HepG2 (cell line): ENCODE measurements around the gene UBE2E1. TPM values are rescaled to one million over a fixed set of nuclear protein-coding genes. Genes with fewer than 3 reads are reported as not detected.

Experiments used
- HNRNPK ChIP-seq: fragments of 200-400 bp; formaldehyde crosslinking; IDR thresholded peaks from 2 replicates; pipeline ENCODE4 v1.6.1; 2018; ENCODE audit warnings: low read length, low read depth, moderate library complexity, mild to moderate bottlenecking; ENCODE audit not compliant: poor library complexity, severe bottlenecking
- LCORL ChIP-seq, 2 experiments: fragments of 450-650 bp in 1 of 2; sonication (generic) in 1 of 2; formaldehyde crosslinking in 1 of 2; IDR thresholded peaks; 2 replicates each; pipeline versions ENCODE4 v1.5.0 to v1.6.1; 2017 to 2020; ENCODE audit warnings: antibody characterized with exemption in 1 of 2, missing genetic modification reagents in 1 of 2
- PAWR ChIP-seq: sonication (generic); formaldehyde crosslinking; IDR thresholded peaks from 2 replicates; pipeline ENCODE4 v1.4.0; 2020; ENCODE audit warnings: missing genetic modification reagents, mild to moderate bottlenecking, borderline replicate concordance
- PHF8 ChIP-seq: sonication (generic); formaldehyde crosslinking; IDR thresholded peaks from 2 replicates; pipeline ENCODE4 v1.5.0; 2020; ENCODE audit warnings: missing genetic modification reagents
- RBAK ChIP-seq: sonication (generic); formaldehyde crosslinking; IDR thresholded peaks from 2 replicates; pipeline ENCODE4 v1.5.1; 2020; ENCODE audit warnings: mild to moderate bottlenecking, missing genetic modification reagents
- REPIN1 ChIP-seq: sonication (generic); formaldehyde crosslinking; IDR thresholded peaks from 2 replicates; pipeline ENCODE4 v1.8.0; 2022; ENCODE audit warnings: missing genetic modification reagents, low read depth, mild to moderate bottlenecking, borderline replicate concordance
- RFXAP ChIP-seq: sonication (generic); formaldehyde crosslinking; IDR thresholded peaks from 2 replicates; pipeline ENCODE4 v1.4.0; 2020; ENCODE audit warnings: missing genetic modification reagents, borderline replicate concordance
- SATB2 ChIP-seq: sonication (generic); formaldehyde crosslinking; IDR thresholded peaks from 2 replicates; pipeline ENCODE4 v1.5.0; 2020; ENCODE audit warnings: missing genetic modification reagents
- SP5 ChIP-seq: IDR thresholded peaks from 2 replicates; pipeline ENCODE4 v1.6.1; 2016; ENCODE audit warnings: low read depth, borderline replicate concordance
- TGIF2 ChIP-seq: IDR thresholded peaks from 2 replicates; pipeline ENCODE4 v1.6.1; 2016; ENCODE audit warnings: control low read depth, missing compliant biosample characterization
- ZFAT ChIP-seq: sonication (generic); formaldehyde crosslinking; conservative IDR thresholded peaks from 2 replicates; pipeline ENCODE4 v1.8.1; 2023; ENCODE audit warnings: missing genetic modification reagents, inconsistent platforms
- ZNF143 ChIP-seq: sonication (generic); formaldehyde crosslinking; IDR thresholded peaks from 2 replicates; pipeline ENCODE4 v1.4.0; 2020; ENCODE audit warnings: missing genetic modification reagents
- ZNF703 ChIP-seq: sonication (generic); formaldehyde crosslinking; IDR thresholded peaks from 2 replicates; pipeline ENCODE4 v1.5.1; 2020; ENCODE audit warnings: missing genetic modification reagents, mild to moderate bottlenecking, moderate library complexity, borderline replicate concordance
- ZNF780A ChIP-seq: sonication (generic); formaldehyde crosslinking; IDR thresholded peaks from 2 replicates; pipeline ENCODE4 v1.8.0; 2022; ENCODE audit warnings: mild to moderate bottlenecking, missing genetic modification reagents, moderate library complexity
- polyA plus RNA-seq, 8 experiments: library from polyadenylated mRNA; depleted of rRNA in 3 of 8; stranded (reverse) in 7 of 8; unstranded in 1 of 8; fragments of >200 nt; fragmentation: Illumina TruSeq in 4 of 8; extraction: Trizol in 4 of 8; gene quantifications; 2 replicates each; pipeline versions ENCODE4 v1.2.1 to v1.2.3, GENCODE V29; 2011 to 2016; ENCODE audit warnings: low read depth in 4 of 8, missing spikeins in 1 of 8, mixed read lengths in 1 of 8; ENCODE audit not compliant: insufficient read depth in 1 of 8
- total RNA-seq, 5 experiments: library from RNA; depleted of rRNA; stranded (reverse); fragments of >200 nt; fragmentation: Illumina TruSeq; extraction: Trizol; gene quantifications; 2 replicates each; pipeline ENCODE4 v1.2.3, GENCODE V29; 2016; ENCODE audit warnings: low read depth in 1 of 5
- TF ChIP-seq, protein P1 (sequence below): sonication (generic); formaldehyde crosslinking; IDR thresholded peaks from 2 replicates; pipeline ENCODE4 v1.5.1; 2020; ENCODE audit warnings: missing genetic modification reagents, mild to moderate bottlenecking, borderline replicate concordance
- TF ChIP-seq, protein P2 (sequence below): sonication (generic); formaldehyde crosslinking; conservative IDR thresholded peaks from 2 replicates; pipeline ENCODE4 v1.8.1; 2023; ENCODE audit warnings: missing genetic modification reagents
- TF ChIP-seq, protein P3 (sequence below): sonication (generic); formaldehyde crosslinking; IDR thresholded peaks from 2 replicates; pipeline ENCODE4 v1.4.0; 2020; ENCODE audit warnings: missing genetic modification reagents
- TF ChIP-seq, protein P4 (sequence below): sonication (generic); formaldehyde crosslinking; IDR thresholded peaks from 2 replicates; pipeline ENCODE4 v1.4.0; 2020; ENCODE audit warnings: mild to moderate bottlenecking, missing genetic modification reagents
- TF ChIP-seq, protein P5 (sequence below): sonication (generic); formaldehyde crosslinking; IDR thresholded peaks from 2 replicates; pipeline ENCODE4 v1.8.0; 2022; ENCODE audit warnings: missing genetic modification reagents, mild to moderate bottlenecking, moderate library complexity, borderline replicate concordance

Gene UBE2E1
- total and polyA plus RNA-seq, 2 of the 13 experiments (the other 11 are each of a cell fraction or from before 2014, with no cell fraction given) = 55.4 to 61.8 TPM

DNA sequence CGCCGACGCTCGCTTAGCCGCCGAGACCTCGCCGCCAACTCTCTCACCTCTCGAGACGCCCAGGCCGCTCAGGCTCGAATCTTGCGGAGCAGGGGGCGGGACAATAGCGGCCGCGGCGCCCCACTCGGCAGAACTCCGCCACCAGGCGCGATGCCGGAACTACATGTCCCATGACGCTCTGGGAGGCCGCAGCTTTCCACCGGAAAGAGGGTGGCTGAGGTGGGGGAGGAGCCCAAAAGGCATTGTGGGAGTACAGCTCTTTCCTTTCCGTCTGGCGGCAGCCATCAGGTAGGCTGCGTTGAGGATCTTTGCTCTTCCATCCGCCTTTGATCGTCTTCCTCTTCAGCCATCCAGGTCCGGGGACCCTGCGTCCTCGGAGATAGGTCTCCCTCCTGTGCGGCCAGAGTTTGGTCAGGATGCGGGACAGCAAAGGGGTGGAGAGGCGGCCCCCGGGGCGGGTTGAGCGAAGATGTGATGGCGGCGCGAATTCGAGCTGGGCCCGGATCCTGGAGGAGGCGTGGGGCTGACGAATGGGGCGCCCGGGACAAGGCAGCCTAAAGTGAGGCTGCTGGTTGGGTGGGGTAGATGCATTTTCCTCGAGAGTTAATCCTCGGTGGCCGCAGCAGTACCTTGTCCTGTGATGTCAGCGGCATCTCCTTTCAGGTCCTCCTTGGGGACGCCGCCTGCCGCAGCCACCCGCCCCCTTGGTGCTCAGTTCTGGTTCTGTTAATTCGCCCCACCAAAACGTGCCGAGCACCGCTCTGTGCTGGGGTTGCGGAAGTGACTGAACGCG is 111.3 kb downstream of the UBE2E1 start, which contains the start of the genes NKIRAS1 and RPL15 (continued):
- peak; percentile 99 for TF ChIP-seq ZNF143 (CRISPR knock-in tag)
- TF ChIP-seq ZNF780A (CRISPR knock-in tag) = 0 out of 2 replicates have a peak, but pooled peaks have one; percentile 49
- TF ChIP-seq, protein P1, sequence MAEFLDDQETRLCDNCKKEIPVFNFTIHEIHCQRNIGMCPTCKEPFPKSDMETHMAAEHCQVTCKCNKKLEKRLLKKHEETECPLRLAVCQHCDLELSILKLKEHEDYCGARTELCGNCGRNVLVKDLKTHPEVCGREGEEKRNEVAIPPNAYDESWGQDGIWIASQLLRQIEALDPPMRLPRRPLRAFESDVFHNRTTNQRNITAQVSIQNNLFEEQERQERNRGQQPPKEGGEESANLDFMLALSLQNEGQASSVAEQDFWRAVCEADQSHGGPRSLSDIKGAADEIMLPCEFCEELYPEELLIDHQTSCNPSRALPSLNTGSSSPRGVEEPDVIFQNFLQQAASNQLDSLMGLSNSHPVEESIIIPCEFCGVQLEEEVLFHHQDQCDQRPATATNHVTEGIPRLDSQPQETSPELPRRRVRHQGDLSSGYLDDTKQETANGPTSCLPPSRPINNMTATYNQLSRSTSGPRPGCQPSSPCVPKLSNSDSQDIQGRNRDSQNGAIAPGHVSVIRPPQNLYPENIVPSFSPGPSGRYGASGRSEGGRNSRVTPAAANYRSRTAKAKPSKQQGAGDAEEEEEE (CRISPR knock-in tag) = no peak
- TF ChIP-seq REPIN1 (CRISPR knock-in tag) = peak; percentile 31; the same call in 1 of the 2 replicates
- TF ChIP-seq PHF8 (CRISPR knock-in tag) = peak; percentile 92
- TF ChIP-seq PAWR (CRISPR knock-in tag) = no peak
- TF ChIP-seq SP5 = peak; percentile 95
- TF ChIP-seq, protein P2, sequence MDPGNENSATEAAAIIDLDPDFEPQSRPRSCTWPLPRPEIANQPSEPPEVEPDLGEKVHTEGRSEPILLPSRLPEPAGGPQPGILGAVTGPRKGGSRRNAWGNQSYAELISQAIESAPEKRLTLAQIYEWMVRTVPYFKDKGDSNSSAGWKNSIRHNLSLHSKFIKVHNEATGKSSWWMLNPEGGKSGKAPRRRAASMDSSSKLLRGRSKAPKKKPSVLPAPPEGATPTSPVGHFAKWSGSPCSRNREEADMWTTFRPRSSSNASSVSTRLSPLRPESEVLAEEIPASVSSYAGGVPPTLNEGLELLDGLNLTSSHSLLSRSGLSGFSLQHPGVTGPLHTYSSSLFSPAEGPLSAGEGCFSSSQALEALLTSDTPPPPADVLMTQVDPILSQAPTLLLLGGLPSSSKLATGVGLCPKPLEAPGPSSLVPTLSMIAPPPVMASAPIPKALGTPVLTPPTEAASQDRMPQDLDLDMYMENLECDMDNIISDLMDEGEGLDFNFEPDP (CRISPR knock-in tag) = peak; percentile 94; the same call in 1 of the 2 replicates
- TF ChIP-seq, protein P3, sequence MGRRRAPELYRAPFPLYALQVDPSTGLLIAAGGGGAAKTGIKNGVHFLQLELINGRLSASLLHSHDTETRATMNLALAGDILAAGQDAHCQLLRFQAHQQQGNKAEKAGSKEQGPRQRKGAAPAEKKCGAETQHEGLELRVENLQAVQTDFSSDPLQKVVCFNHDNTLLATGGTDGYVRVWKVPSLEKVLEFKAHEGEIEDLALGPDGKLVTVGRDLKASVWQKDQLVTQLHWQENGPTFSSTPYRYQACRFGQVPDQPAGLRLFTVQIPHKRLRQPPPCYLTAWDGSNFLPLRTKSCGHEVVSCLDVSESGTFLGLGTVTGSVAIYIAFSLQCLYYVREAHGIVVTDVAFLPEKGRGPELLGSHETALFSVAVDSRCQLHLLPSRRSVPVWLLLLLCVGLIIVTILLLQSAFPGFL (CRISPR knock-in tag) = no peak
- no peak for TF ChIP-seq RFXAP (CRISPR knock-in tag)
- TF ChIP-seq TGIF2 (CRISPR knock-in tag) = peak; percentile 73
- TF ChIP-seq SATB2 (CRISPR knock-in tag) = peak; percentile 80; the same call in 1 of the 2 replicates
- TF ChIP-seq ZNF703 = peak; percentile 62; the same call in 1 of the 2 replicates
- TF ChIP-seq LCORL (IDR thresholded peaks at IDR 0.05) = no peak
- no peak for TF ChIP-seq LCORL (CRISPR knock-in tag; IDR thresholded peaks at IDR 0.05)
- TF ChIP-seq, protein P4, sequence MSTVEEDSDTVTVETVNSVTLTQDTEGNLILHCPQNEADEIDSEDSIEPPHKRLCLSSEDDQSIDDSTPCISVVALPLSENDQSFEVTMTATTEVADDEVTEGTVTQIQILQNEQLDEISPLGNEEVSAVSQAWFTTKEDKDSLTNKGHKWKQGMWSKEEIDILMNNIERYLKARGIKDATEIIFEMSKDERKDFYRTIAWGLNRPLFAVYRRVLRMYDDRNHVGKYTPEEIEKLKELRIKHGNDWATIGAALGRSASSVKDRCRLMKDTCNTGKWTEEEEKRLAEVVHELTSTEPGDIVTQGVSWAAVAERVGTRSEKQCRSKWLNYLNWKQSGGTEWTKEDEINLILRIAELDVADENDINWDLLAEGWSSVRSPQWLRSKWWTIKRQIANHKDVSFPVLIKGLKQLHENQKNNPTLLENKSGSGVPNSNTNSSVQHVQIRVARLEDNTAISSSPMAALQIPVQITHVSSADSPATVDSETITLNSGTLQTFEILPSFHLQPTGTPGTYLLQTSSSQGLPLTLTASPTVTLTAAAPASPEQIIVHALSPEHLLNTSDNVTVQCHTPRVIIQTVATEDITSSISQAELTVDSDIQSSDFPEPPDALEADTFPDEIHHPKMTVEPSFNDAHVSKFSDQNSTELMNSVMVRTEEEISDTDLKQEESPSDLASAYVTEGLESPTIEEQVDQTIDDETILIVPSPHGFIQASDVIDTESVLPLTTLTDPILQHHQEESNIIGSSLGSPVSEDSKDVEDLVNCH (CRISPR knock-in tag) = no peak
- no peak for TF ChIP-seq HNRNPK
- TF ChIP-seq RBAK = no peak; the same call in 1 of the 2 replicates
- TF ChIP-seq, protein P5, sequence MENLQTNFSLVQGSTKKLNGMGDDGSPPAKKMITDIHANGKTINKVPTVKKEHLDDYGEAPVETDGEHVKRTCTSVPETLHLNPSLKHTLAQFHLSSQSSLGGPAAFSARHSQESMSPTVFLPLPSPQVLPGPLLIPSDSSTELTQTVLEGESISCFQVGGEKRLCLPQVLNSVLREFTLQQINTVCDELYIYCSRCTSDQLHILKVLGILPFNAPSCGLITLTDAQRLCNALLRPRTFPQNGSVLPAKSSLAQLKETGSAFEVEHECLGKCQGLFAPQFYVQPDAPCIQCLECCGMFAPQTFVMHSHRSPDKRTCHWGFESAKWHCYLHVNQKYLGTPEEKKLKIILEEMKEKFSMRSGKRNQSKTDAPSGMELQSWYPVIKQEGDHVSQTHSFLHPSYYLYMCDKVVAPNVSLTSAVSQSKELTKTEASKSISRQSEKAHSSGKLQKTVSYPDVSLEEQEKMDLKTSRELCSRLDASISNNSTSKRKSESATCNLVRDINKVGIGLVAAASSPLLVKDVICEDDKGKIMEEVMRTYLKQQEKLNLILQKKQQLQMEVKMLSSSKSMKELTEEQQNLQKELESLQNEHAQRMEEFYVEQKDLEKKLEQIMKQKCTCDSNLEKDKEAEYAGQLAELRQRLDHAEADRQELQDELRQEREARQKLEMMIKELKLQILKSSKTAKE = no peak
- no peak for TF ChIP-seq ZFAT
